Measurements from ENCODE around the gene PEPD.

DNA sequence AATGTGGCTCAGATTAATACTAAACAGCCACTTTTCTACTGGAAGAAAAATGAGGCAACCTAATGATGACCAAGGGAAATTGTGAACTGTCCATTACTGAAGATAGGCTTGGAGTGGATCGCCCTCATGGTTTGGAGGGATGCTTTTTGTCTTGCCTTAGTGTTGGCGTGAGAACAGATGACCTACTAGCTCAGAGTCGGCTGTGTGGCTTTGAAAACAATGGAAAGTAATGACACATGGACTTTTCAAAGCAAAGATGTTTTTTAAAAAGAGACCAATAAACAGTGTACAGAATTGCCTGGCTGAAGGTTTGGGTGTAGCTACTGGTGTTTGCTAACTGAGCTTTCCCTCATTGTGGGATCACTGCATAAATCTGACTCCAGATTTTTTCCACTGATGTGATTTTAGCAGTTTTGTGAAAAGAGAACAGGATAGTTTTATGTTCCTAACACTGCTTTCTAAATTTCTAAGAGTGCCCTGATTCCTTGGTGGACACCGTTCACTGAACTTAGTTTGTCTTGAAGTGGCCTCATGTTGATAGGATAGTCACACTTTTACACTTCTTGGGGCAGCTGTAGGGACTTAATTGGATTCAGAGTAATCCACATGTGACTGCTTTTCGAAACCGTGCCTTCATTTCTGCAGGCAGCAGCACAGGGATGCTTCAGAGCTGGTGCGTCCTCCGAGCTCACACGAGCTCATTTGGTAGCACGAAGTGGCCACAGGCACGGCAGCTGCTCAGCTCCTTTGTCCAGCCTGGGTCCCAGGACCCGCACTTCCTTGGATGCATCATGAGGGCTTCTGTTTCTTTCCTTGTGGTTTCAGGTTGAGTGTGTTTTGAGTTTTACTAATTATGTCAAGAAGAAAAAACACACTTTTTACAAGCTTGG, 143.8 kb downstream of the PEPD start:
- TF ChIP-seq, protein P1, sequence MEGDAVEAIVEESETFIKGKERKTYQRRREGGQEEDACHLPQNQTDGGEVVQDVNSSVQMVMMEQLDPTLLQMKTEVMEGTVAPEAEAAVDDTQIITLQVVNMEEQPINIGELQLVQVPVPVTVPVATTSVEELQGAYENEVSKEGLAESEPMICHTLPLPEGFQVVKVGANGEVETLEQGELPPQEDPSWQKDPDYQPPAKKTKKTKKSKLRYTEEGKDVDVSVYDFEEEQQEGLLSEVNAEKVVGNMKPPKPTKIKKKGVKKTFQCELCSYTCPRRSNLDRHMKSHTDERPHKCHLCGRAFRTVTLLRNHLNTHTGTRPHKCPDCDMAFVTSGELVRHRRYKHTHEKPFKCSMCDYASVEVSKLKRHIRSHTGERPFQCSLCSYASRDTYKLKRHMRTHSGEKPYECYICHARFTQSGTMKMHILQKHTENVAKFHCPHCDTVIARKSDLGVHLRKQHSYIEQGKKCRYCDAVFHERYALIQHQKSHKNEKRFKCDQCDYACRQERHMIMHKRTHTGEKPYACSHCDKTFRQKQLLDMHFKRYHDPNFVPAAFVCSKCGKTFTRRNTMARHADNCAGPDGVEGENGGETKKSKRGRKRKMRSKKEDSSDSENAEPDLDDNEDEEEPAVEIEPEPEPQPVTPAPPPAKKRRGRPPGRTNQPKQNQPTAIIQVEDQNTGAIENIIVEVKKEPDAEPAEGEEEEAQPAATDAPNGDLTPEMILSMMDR (IDR thresholded peaks at IDR 0.05), result no peak
- TF ChIP-seq EP300 (IDR thresholded peaks at IDR 0.05; ENCODE audit: low read depth) (no peak), POLR2AphosphoS5 (IDR thresholded peaks at IDR 0.05) (no peak), POLR2A (IDR thresholded peaks at IDR 0.05) (no peak)

Measured in transverse colon (tissue), 4 donors.